HAP-1 (cell line): ENCODE data around the gene LIPM.

Experiments
- DNase-seq, 2 experiments: peaks; one replicate each; pipeline ENCODE4 v3.0.0-alpha.2; 2016 to 2020; ENCODE audit warnings: low spot score in 2 of 2
- H3K27me3 ChIP-seq: fragments of 250-450 bp; sonication (Bioruptor Pico); 2 replicates; pipeline ENCODE4 v1.5.1; 2020; ENCODE audit warnings: low read depth, mild to moderate bottlenecking, moderate library complexity
- H3K36me3 ChIP-seq: fragments of 250-450 bp; sonication (Bioruptor Pico); replicated peaks from 2 replicates; pipeline ENCODE4 v1.5.1; 2020; ENCODE audit warnings: mild to moderate bottlenecking
- H3K4me1 ChIP-seq: fragments of 250-450 bp; sonication (Bioruptor Pico); 2 replicates; pipeline ENCODE4 v1.5.1; 2020; ENCODE audit warnings: mild to moderate bottlenecking
- H3K4me3 ChIP-seq: fragments of 250-450 bp; sonication (Bioruptor Pico); 2 replicates; pipeline ENCODE4 v1.5.1; 2020; ENCODE audit warnings: mild to moderate bottlenecking, moderate library complexity
- H3K9me3 ChIP-seq: fragments of 250-450 bp; sonication (Bioruptor Pico); 2 replicates; pipeline ENCODE4 v1.5.1; 2020; ENCODE audit warnings: mild to moderate bottlenecking, moderate library complexity
- in situ Hi-C: fragments of 300-500 bp; cut with MboI; formaldehyde crosslinking; loops from 3 replicates; pipeline ENCODE4 v1.14.3; 2020; ENCODE audit warnings: low sequenced_read_pairs, inconsistent platforms, mixed read lengths

LIPM gene

GRCh38 chr10:88813200-88813599 lies 10.7 kb downstream of the LIPM start:
- no peaks in the 10 kb centered on the region for H3K36me3 ChIP-seq
- DNase-seq = no peak
- no peak overlapping the region for H3K4me3 ChIP-seq
- no peaks in the 10 kb centered on the region for H3K9me3 ChIP-seq
- H3K27me3 ChIP-seq = peaks cover 10% of the 10 kb centered on the region
- H3K4me1 ChIP-seq = no peaks in the 10 kb centered on the region
- in situ Hi-C loops = loop anchor here (25.0 kb wide), 1 partner anchor 126 kb away; no protein-coding TSS in a partner anchor

DNA sequence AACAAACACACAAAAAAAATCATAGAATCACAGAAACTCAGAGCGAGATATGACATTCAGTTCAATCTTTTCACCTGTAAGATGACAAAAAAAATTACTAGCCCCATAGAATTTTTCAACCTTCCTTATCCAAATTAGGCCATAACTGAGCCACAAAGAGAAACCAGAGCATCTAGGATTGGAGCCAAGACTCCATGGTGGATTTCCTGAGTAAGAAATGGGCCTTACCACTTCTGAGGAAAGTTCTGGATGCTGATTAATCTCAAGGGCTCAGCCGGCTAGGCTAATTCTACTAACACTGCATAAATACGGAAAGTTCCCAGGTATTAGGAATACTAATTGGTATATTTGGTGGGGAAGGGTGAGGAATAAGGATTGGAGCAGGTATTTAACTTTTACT lies 16.8 kb downstream of the LIPM start:
- no peaks in the 10 kb centered on the region for H3K9me3 ChIP-seq
- no peaks in the 10 kb centered on the region for H3K36me3 ChIP-seq
- peaks cover 3% of the 10 kb centered on the region; the same call in 1 of the 2 replicates for H3K4me1 ChIP-seq
- no peaks in the 10 kb centered on the region for H3K27me3 ChIP-seq
- in situ Hi-C loops = loop anchor here (25.0 kb wide), 1 partner anchor 132 kb away; no protein-coding TSS in a partner anchor
- H3K4me3 ChIP-seq = no peak overlapping the region
- no peak for DNase-seq

DNA sequence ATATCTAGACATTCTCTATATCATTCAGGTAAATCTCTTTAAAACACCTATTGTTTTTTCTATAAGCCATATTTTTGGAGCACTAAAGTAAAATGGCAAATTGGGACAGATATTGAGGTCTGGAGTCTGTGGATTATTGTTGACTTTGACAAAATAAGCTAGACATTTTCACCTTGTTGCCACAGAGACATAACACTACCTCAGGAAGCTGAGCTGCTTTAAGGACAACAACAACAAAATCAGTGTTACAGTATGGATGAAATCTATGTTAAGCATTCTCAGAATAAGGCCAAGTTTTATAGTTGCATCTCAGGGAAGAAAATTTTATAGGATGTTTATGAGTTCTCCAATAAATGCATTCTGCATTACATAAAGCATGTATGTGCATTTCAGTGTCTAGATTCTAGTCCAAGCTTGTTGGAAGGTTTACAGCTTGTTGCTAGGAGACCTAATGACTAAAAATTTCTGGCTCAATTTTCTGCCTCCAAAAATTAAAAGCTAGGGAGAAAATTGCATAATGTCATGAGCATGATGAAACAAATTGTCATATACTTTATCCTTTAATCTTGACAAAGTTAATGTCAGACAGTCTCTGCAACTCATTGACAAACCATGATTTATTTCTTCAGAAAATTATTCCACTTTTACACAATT lies 18.3 kb downstream of the LIPM start:
- Histone ChIP-seq H3K27me3 (no peaks in the 10 kb centered on the region), H3K36me3 (no peaks in the 10 kb centered on the region), H3K4me3 (no peak overlapping the region), H3K9me3 (no peaks in the 10 kb centered on the region), H3K4me1 (peaks cover 3% of the 10 kb centered on the region; the same call in 1 of the 2 replicates)
- DNase-seq = no peak
- in situ Hi-C loops = loop anchor here (25.0 kb wide), 1 partner anchor 134 kb away; no protein-coding TSS in a partner anchor

DNA sequence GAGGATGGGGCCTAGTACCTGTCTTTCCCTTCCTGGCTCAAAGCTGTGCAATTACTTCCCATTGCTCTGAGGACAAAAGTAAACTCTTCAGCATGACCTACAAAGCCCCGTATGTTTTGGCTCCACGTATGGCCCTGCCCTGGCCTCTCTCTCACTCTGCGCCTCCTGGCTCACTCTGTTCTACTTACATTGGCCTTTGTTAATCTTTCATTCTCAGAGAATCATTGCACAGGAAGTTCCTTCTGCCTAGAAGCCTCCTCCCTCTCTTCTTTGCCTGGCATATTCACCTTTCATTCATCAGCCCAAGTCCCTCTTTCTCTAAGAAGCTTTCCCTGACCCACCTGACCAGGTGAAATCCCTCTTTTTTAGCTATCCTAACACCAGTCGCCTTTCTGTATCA lies 23.9 kb downstream of the LIPM start:
- Histone ChIP-seq H3K9me3 (no peaks in the 10 kb centered on the region), H3K27me3 (peaks cover 3% of the 10 kb centered on the region; the same call in 1 of the 2 replicates), H3K36me3 (no peaks in the 10 kb centered on the region), H3K4me3 (no peak overlapping the region), H3K4me1 (no peaks in the 10 kb centered on the region)
- in situ Hi-C loops = no loop called here
- DNase-seq = no peak

DNA sequence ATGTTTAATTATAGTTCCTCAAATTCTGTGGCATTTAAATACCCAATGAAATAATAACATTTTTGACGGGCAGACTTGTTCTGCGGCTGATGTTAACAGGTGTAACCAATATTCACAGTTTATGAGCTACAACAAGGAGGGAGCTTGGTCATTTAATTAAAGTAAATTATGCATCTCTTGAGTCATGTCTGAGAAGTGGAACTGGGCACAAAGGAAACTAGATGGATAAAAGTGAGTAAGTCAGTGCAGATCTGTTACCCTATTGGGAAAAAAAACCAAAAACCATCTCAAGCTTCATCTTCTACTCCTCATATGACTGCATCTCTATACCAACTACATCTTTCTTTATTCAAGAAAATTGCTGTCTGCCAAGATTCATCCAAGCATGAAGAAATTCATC lies 25.1 kb downstream of the LIPM start:
- in situ Hi-C loops = no loop called here
- no peak overlapping the region for H3K4me3 ChIP-seq
- H3K27me3 ChIP-seq = peaks cover 6% of the 10 kb centered on the region; the same call in 1 of the 2 replicates
- H3K4me1 ChIP-seq = no peaks in the 10 kb centered on the region
- no peaks in the 10 kb centered on the region for H3K36me3 ChIP-seq
- no peaks in the 10 kb centered on the region for H3K9me3 ChIP-seq
- DNase-seq = no peak

GRCh38 chr10:88828310-88828709 lies 25.8 kb downstream of the LIPM start:
- no peaks in the 10 kb centered on the region for H3K9me3 ChIP-seq
- peaks cover 7% of the 10 kb centered on the region; the same call in 1 of the 2 replicates for H3K27me3 ChIP-seq
- no peak overlapping the region for H3K4me3 ChIP-seq
- in situ Hi-C loops = no loop called here
- DNase-seq = no peak
- H3K4me1 ChIP-seq = no peaks in the 10 kb centered on the region
- H3K36me3 ChIP-seq = no peaks in the 10 kb centered on the region

DNA sequence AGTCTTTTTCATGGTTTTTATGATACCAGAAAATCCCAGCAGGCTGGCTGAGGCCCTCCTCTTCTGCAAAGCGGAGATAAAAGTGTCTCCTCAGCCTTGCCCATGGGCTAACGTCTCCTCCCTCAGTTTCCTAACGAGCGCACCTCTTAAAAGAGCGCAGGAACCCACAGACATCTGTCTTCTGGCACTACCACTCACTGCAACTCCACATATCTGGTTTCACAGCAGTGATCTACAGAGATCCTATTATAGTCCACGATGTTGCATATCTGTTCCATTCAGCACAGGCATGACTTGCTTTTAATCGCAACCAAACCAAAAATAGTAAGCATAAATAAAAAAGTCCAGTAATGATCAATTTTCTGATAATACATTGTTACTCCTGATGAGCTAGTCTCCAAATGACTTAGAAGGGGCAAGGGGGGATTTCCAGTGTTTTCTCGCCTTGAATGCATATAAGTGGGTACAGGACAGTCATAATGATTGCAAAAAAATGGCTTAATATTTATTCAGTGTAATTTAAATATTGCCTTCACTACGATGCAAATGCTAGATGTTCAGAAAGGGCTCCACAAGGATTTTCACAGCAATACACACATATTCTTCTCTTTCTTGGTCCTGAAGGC lies 28.2 kb downstream of the LIPM start:
- in situ Hi-C loops = loop anchor here (10.0 kb wide), 1 partner anchor 394 kb away; no protein-coding TSS in a partner anchor
- Histone ChIP-seq H3K9me3 (no peaks in the 10 kb centered on the region), H3K36me3 (no peaks in the 10 kb centered on the region), H3K4me3 (no peak overlapping the region), H3K4me1 (no peaks in the 10 kb centered on the region), H3K27me3 (peaks cover 7% of the 10 kb centered on the region; the same call in 1 of the 2 replicates)
- DNase-seq = no peak

DNA sequence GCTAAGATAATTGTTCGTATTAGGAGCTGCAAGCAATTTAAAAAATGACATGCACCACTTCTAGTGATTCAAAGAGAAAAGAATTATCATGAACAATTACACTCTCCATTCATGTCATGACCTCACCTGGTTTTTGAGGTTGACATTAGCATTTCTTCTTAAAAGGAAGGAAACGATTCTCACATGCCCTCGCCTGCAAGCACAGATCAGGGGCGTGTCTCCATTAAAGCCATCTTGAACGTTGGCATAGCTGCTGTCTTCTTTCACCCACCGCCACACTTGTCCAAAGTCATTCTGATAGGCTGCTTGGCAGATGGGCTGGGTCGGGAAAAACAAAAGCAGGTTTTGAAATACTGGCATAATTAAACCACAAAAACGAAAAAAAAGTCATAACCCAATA lies 29.2 kb downstream of the LIPM start:
- no peaks in the 10 kb centered on the region for H3K36me3 ChIP-seq
- no peak for DNase-seq
- no peak overlapping the region for H3K4me3 ChIP-seq
- in situ Hi-C loops = loop anchor here (10.0 kb wide), 1 partner anchor 393 kb away; no protein-coding TSS in a partner anchor
- peaks cover 7% of the 10 kb centered on the region; the same call in 1 of the 2 replicates for H3K27me3 ChIP-seq
- no peaks in the 10 kb centered on the region for H3K9me3 ChIP-seq
- no peaks in the 10 kb centered on the region for H3K4me1 ChIP-seq

DNA sequence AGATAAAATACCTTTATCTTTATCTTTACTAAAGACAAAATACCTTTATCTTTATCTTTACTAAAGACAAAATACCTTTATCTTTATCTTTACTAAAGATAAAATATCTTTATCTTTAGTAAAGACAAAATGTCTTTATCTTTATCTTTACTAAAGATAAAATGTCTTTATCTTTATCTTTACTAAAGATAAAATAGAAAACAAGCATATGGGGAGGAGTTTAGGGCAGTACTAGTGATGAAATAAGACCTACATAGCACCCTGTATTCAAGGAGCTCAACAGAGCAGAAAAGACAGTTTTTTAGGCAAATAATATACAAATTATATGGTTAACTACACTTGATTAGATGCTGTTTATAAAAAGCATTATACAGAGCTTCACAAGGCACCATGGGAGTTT lies 29.8 kb downstream of the LIPM start:
- DNase-seq = no peak
- no peaks in the 10 kb centered on the region for H3K9me3 ChIP-seq
- H3K27me3 ChIP-seq = peaks cover 7% of the 10 kb centered on the region; the same call in 1 of the 2 replicates
- H3K4me1 ChIP-seq = no peaks in the 10 kb centered on the region
- no peak overlapping the region for H3K4me3 ChIP-seq
- in situ Hi-C loops = loop anchor here (10.0 kb wide), 1 partner anchor 392 kb away; no protein-coding TSS in a partner anchor
- H3K36me3 ChIP-seq = no peaks in the 10 kb centered on the region

DNA sequence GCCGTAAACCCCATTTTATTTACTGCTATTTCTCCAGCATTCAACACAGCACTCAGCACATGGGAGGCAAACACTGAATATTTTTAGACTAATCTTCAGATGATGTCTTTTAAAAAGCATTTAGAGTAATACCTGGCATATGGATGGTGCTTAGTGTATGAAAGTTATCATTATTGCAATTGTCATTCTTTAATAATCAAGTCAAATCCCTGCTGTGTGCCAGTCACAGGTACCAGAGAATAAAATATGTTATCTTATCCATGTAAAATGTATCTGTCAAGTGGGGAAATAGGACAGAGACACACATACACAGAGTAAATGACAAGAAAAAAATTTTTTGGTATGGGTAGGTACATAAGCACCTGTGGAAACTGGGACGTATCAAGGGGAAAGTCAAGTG lies 30.6 kb downstream of the LIPM start:
- Histone ChIP-seq H3K36me3 (no peaks in the 10 kb centered on the region), H3K9me3 (no peaks in the 10 kb centered on the region), H3K4me3 (no peak overlapping the region), H3K4me1 (no peaks in the 10 kb centered on the region), H3K27me3 (peaks cover 7% of the 10 kb centered on the region; the same call in 1 of the 2 replicates)
- in situ Hi-C loops = loop anchor here (10.0 kb wide), 1 partner anchor 392 kb away; no protein-coding TSS in a partner anchor
- DNase-seq = no peak

GRCh38 chr10:88833723-88834122 lies 31.2 kb downstream of the LIPM start:
- H3K36me3 ChIP-seq = no peaks in the 10 kb centered on the region
- H3K9me3 ChIP-seq = no peaks in the 10 kb centered on the region
- peaks cover 7% of the 10 kb centered on the region; the same call in 1 of the 2 replicates for H3K27me3 ChIP-seq
- no peak overlapping the region for H3K4me3 ChIP-seq
- in situ Hi-C loops = loop anchor here (10.0 kb wide), 1 partner anchor 391 kb away; no protein-coding TSS in a partner anchor
- H3K4me1 ChIP-seq = no peaks in the 10 kb centered on the region
- DNase-seq = no peak

- no peaks in the 10 kb centered on the region for H3K4me1 ChIP-seq
- H3K36me3 ChIP-seq = no peaks in the 10 kb centered on the region
- in situ Hi-C loops = loop anchor here (5.0 to 10.0 kb wide), 2 partner anchors 102 to 389 kb away; no protein-coding TSS in a partner anchor
- H3K27me3 ChIP-seq = peaks cover 7% of the 10 kb centered on the region; the same call in 1 of the 2 replicates
- H3K9me3 ChIP-seq = no peaks in the 10 kb centered on the region
- peak; percentile 81 to 89 for DNase-seq
- no peak overlapping the region for H3K4me3 ChIP-seq
These were observed 32.8 kb downstream of the LIPM start for GRCh38 chr10:88835096-88835909.

DNA sequence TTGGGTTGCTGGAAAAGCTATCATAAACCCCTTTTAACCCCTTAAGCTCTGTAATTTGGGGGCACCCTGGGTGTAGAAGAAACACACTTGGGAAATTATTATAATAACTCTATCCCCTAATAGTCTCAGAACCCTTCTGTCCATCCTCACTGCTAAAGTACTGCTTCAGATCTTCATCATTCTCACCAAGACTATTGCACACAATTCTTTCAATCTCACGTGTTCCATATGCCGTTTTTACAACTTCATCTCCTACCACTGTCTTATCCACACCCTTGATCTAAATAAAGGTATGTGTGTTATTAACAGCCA lies 33.3 kb downstream of the LIPM start:
- no peak overlapping the region for H3K4me3 ChIP-seq

More for the DNA sequence above, 33.3 kb downstream of the LIPM start:
- Histone ChIP-seq H3K4me1 (no peaks in the 10 kb centered on the region), H3K27me3 (peaks cover 5% of the 10 kb centered on the region; the same call in 1 of the 2 replicates), H3K9me3 (no peaks in the 10 kb centered on the region), H3K36me3 (no peaks in the 10 kb centered on the region)
- DNase-seq = no peak
- in situ Hi-C loops = loop anchor here (5.0 to 10.0 kb wide), 2 partner anchors 101 to 389 kb away; no protein-coding TSS in a partner anchor
